ENCODE measurements around the gene MBOAT1.

- TF ChIP-seq CTCF (IDR thresholded peaks at IDR 0.05) (no peak), EP300 (IDR thresholded peaks at IDR 0.05) (no peak), POLR2A (IDR thresholded peaks at IDR 0.05) (no peak), POLR2AphosphoS5 (IDR thresholded peaks at IDR 0.05) (no peak)
These were observed 49.8 kb downstream of the MBOAT1 start for GRCh38 chr6:20162515-20162914.

Data from stomach (tissue), 4 donors.